NB4 (cell line): ENCODE data around the gene DOCK3.

Experiments
- MAX ChIP-seq: IDR thresholded peaks from 2 replicates; pipeline ENCODE4 v1.6.1; 2011; ENCODE audit warnings: low read depth, low read length
- MYC ChIP-seq: IDR thresholded peaks from 2 replicates; pipeline ENCODE4 v1.6.1; 2011; ENCODE audit warnings: low read depth, low read length
- POLR2A ChIP-seq: IDR thresholded peaks from 2 replicates; pipeline ENCODE4 v1.6.1; 2011; ENCODE audit warnings: mild to moderate bottlenecking; ENCODE audit not compliant: insufficient read length; ENCODE audit errors: extremely low read depth
- TF ChIP-seq, protein P1 (sequence below): IDR thresholded peaks from one replicate; pipeline ENCODE4 v1.5.1; 2012; ENCODE audit warnings: low read depth, low read length

DNA sequence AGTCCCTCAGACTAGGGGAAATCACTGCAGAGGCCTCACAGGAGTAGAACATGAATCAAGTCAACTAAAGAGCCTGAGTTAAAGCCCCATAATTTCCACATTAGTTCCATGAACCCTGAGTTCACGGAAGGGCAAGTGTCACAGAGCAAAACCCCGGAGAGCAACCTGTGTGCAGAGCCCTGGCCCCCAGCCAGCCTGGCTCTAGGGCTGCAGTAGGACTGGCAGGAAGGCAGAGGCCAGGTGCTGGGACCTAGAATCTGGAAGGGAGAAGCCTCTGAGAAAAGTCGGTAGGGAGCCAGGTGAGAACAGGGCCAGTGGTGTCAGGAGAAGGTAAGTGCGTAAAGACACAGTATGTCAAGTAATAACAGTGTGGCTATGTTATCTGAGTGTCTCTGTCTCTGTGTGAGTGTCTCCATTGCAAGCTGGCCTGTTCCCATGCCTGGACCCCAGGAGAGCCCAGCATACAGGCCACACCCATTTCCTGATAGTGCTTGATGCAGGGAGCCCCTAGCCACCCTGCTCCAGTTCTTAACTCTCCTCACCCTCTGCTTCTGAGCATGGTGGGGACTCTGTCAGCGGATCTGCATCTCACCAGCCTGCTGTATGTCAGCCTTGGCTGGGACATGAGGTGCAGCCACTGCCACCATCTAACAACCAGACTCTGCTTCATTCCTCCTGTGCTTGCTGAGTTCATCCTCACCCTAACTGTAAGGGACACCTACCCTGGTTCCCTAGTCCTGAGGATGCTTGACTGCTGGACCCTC, 699.1 kb downstream of the DOCK3 start:
- TF ChIP-seq POLR2A (no peak), MYC (no peak), MAX (no peak)
- TF ChIP-seq, protein P1, sequence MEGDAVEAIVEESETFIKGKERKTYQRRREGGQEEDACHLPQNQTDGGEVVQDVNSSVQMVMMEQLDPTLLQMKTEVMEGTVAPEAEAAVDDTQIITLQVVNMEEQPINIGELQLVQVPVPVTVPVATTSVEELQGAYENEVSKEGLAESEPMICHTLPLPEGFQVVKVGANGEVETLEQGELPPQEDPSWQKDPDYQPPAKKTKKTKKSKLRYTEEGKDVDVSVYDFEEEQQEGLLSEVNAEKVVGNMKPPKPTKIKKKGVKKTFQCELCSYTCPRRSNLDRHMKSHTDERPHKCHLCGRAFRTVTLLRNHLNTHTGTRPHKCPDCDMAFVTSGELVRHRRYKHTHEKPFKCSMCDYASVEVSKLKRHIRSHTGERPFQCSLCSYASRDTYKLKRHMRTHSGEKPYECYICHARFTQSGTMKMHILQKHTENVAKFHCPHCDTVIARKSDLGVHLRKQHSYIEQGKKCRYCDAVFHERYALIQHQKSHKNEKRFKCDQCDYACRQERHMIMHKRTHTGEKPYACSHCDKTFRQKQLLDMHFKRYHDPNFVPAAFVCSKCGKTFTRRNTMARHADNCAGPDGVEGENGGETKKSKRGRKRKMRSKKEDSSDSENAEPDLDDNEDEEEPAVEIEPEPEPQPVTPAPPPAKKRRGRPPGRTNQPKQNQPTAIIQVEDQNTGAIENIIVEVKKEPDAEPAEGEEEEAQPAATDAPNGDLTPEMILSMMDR: no peak
